Inflammatory macrophage (primary cell): Measurements from ENCODE around the gene ZC3HAV1.
A peak's percentile ranks its signal among the peaks of the same experiment; 100 is the strongest.
"Not testable (repeated sequence)": the region's sequence is repeated elsewhere in the genome, so short reads cannot be mapped to it uniquely, and the experiment has no call there.

Experiments
- DNase-seq, 2 donors: peaks; one replicate each; pipeline ENCODE4 v3.0.0-alpha.2; 2020 to 2022

Gene ZC3HAV1

DNA sequence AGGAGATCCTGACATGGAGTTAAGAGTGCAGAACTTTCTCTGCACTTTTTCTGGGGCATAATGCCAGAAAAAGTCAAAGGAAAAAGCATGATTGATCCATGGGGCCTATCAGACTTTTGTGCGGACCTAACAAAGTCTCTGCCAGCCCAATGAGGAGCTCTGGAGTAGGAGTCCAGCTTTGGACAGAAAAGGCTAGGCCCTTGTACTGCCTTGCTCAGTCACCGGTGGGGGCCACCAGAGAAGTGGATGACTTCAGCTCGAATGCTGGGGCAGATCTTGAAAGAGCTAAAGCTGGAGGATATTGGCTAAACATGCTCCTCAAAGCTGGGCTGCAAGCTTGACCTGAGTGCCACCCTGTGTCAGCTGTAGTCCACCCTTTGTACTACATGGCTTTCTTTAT lies 2.8 kb upstream of the ZC3HAV1 start:
- DNase-seq: no peak

DNA sequence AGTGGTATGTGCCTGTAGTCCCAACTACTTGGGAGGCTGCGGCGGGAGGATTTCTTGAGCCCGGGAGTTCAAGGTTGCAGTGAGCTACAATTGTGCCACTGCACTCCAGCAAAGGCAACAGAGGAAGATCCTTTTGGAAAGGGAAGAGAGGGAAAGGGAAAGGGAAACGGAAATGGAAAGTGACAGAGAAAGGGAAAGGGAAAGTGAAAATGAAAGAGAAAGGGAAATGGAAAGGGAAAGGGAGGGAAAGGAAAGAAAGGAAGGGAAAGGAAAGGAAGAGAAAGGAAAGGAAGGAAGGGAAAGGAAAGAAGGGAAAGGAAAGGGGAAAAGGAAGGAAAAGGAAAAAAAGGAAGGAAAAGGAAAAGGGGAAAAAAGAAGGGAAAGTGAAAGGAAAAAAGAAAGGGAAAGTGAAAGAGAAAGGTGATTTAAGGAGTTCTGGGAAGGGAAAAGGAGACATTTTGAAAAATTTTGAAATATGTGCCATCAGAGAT lies 2.3 kb upstream of the ZC3HAV1 start:
- no peak for DNase-seq

DNA sequence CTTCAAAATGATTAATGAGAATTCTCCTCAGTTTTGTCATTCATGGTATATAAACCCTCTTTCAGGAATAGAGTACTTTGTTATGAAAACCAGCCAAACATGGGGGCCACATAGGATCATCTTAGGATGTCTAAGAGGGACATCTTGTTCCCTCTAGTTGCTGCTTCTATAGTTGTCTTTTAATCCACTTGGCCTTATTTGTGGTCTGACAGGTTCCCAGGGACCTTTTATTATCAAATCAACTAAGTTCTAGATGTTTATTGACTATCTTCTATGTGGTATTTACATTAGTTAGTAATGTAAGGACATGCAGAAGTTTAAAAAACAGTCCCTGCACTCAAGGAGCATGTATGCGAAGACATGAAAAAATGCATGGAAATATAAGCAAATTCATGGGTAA lies 1.6 kb upstream of the ZC3HAV1 start:
- no peak for DNase-seq

DNA sequence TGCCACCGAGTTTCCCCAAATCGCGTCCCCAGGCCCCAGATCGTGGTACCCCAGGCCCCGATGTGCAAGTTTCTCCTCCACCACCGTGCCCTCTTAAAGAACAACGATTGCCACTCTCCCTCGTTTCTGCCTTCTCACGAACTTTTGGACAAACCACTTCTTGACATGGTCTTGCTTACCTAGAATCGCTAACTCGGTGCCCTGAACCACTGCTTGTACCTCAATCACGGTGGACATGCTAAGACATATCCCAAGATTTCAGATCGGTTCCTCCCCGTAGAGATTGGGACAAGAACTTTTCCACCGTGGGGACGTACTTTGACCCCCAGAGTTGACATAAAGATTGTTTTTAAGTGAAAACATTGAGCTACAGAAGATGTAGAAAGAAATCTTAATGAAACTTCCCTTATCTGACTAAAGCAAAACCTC lies 477 bp upstream of the ZC3HAV1 start:
- DNase-seq: no peak

DNA sequence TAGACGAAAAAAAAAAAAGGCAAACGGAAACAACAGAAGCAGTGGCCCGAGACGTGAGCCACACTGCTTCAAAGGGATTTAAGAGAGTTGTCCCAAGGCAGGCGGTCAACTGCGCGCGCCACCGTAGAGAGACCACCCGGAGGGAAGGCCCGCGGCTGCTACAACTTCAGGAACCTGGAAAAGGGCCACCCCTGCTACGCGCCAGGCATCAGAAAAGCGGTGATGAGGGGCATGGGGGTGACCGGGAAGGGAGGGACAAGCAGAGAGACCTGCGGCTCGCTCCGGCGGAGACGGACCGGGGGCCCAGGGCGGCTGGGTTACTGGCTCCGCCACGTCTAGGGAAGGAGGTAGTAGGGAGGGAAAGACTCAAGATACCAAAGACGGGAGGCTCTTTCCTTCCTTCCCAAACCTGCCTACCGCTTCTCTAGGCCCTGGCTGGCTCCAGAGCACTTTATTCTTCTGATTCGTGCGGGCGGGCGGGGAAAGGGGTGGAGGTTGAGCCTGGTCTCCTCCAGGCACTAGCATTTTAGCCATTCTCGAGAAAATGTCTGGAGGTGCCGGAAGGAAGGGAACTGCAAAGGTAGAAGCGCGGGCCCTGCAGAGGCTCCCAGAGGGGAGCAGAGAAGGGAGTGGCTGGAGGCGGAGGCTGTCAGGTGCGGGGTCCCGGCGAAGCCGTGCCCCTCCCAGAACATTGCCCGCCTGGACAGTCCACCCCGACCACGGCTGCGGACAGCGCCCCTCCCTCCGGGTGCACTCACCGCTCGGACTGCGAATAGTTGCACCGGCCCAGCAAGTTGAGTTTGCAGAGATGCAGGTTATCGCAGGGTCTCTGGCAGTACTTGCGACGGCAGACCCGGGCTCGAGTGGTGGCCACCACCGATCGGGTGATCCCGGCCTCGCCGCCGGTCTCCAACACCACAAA lies 993 bp downstream of the ZC3HAV1 start:
- DNase-seq: no peak

DNA sequence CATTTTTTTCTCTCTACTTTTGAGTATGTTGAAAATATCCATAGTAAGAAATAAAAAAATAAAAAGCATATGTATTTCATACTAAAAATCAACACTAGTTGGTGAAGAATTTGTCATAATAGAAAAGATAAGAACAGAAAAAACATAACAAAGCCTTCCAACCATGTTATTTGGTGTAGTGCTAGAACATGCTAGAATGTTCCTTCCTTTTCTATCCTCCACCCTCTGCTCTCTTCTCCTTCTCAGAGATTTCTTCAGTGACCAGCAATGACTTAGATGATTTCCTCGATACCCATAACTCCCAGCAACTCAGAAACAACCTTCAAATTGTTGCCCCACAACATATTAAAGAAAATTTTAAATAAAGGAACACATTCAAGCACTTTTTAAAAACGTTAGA lies 2.6 kb downstream of the ZC3HAV1 start:
- no peak for DNase-seq

DNA sequence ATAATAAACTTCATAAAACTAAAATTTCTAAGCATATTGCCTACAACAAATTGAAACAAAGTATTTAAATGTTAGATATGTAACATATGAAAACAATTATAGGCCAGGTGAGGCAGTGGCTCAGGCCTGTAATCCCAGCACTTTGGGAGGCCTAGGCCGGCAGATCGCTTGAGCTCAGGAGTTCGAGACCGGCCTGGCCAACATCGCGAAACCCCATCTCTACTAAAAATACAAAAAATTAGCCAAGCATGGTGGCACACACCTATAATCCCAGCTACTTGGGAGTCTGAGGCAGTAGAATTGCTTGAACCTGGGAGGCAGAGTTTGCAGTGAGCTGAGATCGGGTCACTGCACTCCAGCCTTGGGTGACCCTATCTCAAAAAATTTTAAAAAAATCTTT lies 3.3 kb downstream of the ZC3HAV1 start:
- DNase-seq: not testable (repeated sequence)

DNA sequence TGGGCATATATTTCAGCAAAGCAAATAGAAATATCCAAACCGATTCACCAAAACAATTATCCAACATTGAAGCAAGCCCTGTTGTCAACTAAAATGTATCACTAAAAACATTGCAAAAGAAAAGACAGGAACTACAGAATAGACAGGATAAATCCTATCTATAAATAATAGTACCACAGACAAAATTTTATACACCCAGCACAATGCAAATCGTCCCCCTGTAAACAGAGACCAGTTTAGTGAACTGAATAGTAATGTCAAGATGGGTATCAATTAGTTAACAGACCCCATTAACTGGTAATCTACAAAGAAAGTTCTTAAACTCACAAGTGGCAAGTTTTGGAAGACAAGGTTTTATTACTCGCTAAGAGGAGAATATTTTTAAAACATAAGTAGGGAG lies 4.0 kb downstream of the ZC3HAV1 start:
- DNase-seq: no peak

DNA sequence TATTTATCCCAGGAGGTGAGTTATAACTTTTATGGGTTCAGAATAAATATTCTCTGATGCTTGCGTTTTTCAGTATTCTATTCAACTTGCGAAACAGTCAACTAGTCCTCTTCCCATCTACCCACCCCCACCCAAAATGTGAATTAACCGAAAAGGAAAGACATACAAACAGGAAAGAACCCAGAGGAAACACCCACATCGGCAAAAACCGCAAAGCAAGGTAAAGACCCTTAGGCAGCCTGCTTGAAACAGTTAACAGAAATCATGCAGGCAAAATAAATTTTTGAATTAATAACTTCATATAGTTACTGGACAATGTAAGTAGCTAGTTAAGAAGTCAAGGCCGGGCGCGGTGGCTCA lies 5.4 kb downstream of the ZC3HAV1 start:
- DNase-seq: no peak

DNA sequence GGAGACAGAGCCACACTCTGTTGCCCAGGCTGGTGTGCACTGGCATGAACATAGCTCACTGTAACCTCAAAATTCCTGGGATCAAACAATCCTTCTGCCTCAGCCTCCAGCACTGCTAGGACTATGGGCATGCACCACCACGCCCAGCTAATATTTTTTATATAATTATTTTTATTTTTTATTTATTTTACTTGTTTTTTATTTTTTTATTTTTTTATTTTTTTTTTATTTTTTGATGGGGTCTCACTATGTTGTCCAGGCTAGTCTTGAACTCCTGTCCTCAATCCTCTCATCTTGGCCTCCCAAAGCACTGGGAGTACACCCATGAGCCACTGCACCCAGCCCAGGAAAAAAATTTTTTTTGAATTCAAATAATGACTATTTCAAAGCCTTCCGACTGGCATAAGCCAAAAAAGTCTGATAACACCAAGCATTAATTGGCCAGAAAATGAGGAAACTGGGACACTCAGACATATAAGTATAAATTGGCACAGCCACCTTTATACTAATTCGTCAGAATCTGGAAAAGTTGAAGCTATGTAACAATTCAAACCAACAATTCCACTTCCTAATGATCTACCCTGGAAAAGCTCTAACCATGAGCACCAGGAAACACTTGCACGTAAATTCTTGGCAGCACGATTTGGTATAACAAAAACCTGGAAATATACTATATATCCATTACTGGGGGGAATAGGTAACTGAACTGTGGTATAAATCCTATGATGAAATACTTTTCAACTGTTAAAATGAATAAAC lies 6.3 kb downstream of the ZC3HAV1 start:
- no peak for DNase-seq

DNA sequence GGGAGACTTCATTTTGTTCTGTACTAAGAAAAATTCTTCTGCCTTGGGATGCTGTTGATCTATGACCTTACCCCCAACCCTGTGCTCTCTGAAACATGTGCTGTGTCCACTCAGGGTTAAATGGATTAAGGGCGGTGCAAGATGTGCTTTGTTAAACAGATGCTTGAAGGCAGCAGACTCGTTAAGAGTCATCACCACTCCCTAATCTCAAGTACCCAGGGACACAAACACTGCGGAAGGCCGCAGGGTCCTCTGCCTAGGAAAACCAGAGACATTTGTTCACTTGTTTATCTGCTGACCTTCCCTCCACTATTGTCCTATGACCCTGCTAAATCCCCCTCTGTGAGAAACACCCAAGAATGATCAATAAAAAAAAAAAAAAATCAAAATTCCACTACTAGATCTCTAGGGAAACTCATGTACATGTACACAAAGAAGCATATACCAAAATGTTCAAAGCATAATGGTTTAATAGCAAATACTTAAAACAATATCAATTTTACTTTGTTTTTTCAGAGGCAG lies 7.8 kb downstream of the ZC3HAV1 start:
- not testable (repeated sequence) for DNase-seq

DNA sequence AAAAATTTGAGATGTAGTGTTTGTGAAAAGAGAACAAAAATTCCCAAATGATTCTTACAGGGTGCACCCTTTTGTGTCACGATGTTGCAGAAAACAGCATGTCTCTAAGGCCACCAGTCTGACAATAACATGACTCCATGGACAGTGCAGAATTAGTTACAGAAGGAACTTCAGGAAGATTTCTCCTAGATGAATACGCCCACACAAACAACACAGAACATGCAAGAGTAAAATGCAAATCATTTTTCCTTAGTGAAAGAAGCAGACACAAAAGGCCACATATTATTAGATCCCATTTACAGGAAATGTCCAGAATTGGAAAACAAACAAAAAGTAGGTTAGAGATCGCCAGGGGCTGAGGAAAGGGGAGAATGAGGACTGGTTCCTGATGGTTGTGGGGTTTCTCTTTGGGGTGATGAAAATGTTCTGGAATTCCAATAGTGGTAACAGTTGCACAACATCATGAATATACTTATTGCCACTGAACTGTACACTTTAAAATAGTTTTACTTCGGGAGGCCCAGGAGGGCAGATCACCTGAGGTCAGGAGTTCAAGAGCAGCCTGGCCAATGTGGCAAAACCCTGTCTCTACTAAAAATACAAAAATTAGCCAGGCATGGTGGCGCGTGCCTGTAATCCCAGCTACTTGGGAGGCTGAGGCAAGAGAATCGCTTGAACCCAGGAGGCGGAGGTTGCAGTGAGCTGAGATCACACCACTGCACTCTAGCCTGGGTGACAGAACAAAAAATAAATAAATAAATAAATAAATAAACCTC lies 10.2 kb downstream of the ZC3HAV1 start:
- DNase-seq: peak; percentile 9 to 36

DNA sequence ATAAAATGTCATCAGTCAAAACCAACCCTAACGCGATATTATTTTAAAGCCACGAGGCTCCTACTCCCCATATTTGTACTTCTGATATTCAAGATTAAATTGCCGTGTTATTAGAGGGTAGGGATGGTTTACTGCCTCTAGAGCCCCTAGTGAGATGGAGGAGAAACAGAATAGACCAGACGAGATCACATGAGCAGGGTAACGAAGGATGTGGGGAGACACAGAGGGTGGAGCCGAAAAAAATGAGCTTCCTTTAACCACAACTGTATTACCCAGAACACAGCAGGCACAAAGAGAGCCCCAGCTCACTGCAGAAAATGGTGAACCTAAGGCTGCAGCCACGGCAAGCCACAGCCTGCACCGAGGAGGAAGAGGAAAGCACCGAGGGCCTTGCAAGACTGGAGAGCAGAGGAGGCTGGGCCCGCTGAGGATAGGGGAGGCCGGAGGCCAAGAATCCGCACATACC lies 14.3 kb downstream of the ZC3HAV1 start:
- DNase-seq: peak; percentile 63 to 64

DNA sequence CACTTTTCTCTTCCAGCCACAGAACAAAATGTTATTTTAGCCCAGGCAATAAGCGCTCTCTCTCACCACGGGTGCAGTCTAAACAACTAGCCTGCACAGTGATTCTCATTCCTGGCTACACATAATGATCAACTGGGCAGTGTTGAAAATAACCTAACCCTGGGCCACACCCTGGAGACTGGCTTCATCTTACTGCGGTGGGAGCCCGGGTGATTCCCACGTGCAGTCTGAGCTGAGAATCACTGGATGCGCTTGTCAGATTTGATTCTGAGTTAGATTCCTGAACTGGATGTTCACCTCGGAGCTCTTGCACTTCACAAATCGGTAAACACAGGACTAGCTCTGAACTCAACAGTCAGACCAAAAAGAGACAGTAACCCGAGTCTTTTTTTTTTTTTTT lies 14.9 kb downstream of the ZC3HAV1 start:
- DNase-seq: no peak

DNA sequence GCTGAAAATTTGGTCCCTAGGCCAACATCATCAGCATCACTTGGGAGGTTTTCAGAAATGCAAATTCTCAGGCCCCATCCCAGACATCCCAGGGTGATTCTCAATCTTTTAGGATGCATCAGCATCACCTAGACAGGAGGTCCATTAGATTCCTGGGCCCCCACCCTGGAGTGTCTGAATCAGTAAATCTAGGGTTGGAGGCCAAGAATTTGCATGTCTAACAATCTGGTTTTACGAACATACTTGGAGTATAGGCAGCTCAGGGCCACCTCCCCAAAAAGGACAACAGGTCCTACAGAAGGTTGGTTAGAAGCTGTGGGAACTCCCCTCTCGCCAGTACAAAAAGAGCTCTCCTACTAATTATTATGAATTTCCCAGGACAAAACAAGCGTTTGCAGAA lies 15.5 kb downstream of the ZC3HAV1 start:
- DNase-seq: no peak

DNA sequence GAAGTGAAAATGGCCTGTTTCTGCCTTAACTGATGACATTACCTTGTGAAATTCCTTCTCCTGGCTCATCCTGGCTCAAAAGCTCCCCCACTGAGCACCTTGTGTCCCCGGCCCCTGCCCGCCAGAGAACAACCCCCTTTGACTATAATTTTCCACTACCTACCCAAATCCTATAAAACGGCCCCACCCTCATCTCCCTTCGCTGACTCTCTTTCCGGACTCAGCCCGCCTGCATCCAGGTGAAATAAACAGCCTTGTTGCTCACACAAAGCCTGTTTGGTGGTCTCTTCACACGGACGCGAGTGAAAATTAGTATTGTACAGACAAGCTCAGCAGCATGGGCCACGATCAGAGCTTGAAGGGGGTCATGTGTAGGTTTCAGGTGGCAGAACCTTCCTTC lies 16.0 kb downstream of the ZC3HAV1 start:
- not testable (repeated sequence) for DNase-seq

DNA sequence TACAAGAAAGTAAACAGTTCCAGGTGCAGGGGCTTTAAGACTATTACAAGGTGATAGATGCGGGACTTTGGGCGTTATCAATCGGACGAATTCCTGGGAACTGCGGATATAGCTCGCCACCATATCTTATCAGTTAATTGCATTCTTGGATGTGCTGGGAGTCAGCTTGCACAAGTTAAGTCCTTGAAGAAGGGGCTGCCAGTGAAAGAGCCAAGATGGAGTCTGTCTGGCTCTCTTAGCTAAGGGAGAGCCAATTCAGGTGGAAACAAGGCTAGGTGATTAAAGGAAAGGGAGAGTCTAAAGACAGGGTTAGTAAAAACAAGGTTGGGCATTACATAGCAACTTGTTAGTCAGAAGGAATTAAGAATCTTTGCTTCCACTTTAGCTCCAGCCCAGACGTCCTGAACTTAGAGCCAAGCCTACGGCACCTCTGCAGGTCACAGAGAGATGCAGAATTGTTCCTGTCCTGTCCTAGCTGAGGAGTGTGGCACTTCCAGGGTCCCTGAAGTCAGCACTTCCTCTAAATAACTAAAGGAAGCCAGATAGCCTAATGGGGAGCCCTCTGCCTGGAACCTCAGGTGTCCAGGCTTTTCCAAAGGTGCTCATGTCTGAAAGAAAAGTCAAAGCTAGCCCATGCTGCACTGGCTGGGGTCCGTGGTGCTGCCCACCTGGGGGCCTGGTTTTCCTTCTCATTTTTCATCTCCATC lies 17.3 kb downstream of the ZC3HAV1 start:
- no peak for DNase-seq

DNA sequence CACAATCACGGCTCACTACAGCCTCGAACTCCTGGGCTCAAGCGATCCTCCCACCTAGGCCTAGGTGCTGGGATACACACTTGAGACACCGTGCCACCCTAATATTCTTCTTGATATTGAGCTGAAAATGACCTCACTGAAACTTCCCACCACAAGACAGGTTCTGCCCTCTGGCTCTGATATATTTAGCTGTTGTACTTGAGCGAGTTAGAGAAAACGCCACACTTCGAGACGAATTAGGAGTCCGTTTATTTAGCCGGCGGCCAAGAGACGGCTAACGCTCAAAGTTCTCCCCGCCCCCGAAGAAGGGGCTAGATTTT lies 17.9 kb downstream of the ZC3HAV1 start:
- no peak for DNase-seq

DNA sequence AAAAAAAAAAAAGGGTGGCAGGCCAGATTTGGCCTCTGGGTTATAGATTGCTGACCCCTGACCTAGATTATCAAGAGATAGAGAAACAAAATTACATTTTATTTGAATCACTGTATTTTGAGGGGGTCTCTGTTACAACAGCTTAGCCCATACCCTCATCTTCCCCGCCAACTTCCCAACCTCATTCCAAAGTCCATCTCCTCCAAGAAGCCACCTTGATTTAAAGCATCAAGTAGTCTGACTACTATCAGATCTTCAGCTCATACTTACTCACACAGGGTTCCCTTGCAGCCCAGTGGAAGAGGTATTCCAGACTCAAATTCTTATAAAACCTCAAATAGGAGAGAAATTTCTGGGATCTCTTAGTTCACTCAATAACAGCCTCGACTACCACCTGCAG lies 20.4 kb downstream of the ZC3HAV1 start:
- no peak for DNase-seq

DNA sequence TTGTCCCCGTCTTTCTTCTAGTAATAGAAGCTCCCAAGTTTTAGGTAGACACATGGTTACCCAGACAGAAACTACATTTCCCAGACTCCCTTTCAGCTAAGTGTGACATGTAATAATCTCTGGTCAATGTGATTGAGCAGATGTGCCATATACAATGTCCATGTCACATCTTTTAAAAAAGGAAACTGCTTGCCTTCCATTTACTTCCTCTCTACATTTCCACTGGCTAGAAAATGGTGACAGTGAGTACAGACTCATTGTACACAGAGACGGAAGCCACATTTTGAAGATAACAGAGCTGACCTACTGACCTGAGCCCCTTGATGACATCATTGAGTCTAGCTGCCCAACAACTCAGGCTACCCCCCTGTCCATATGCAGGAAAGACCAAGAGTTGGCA lies 21.3 kb downstream of the ZC3HAV1 start:
- no peak for DNase-seq

DNA sequence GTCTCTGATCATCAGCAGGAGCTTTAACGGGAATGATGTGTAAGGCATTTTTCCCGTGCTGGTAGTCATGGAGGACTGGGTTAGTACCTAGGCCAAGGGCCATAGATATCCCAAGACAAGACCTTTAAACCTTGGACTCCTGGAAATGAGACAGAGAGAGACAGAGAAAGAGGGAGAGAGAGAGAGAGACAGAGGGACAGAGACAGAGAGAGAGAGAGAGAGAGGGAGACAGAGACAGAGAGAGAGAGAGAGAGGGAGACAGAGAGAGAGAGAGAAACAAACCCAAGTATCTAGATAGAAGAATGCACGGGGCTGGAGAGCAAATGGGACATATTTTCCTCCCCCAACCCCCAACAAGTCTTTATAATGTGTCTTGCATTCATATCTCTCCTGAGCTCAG lies 22.3 kb downstream of the ZC3HAV1 start:
- DNase-seq: no peak

DNA sequence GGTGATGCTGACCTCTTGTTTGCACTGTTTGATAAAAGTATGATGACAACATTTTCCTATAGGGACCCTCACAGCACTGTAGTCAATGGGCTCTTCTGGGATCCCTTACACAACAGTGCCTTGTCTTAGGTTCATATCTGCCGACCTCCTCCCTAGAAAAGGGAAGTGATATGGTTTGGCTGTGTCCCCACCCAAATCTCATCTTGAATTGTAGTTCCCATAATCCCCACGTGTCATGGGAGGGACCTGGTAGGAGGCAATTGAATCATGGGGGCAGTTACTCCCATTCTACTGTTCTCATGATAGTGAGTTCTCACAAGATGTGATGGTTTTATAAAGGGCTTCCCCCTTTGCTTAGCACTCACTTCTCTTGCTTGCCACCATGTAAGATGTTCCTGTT lies 23.1 kb downstream of the ZC3HAV1 start:
- DNase-seq: no peak
